GM12878 (cell line): ENCODE measurements around the gene SRGAP1. TPM values are rescaled to one million over a fixed set of nuclear protein-coding genes. Genes with fewer than 3 reads are reported as not detected.

ENCODE experiments used
- ATAC-seq: fragments of 200-7000 bp; cut with Tn5 transposase; 3 replicates; pipeline ENCODE4 v1.9.1; 2020; ENCODE audit warnings: mild to moderate bottlenecking, moderate library complexity
- BruUV-seq: library from RNA; stranded (reverse); fragments of 400-500 nt; replicated peaks from 2 replicates; lab custom pipeline; 2021; lab: Mats Ljungman, UMichigan
- CTCF ChIA-PET: fragments of 300-600 bp; sonication (Branson Sonifier 250); formaldehyde crosslinking; extraction: SDS; loops from one replicate; lab custom pipeline; 2021; ENCODE audit warnings: inconsistent platforms; lab: Yijun Ruan, JAX
- POLR2A ChIA-PET: fragments of 350-600 bp; formaldehyde crosslinking; extraction: SDS; loops from one replicate; lab custom pipeline; 2021; ENCODE audit warnings: inconsistent platforms; lab: Charles Lee
- RAD21 ChIA-PET: fragments of 300-600 bp; sonication (Branson Sonifier 250); formaldehyde crosslinking; loops from one replicate; lab custom pipeline; 2023; ENCODE audit warnings: antibody characterized with exemption; ENCODE audit not compliant: unreplicated experiment; lab: Charles Lee
- SMC1A ChIA-PET: fragments of 300-600 bp; sonication (Branson Sonifier 250); formaldehyde crosslinking; loops from one replicate; lab custom pipeline; 2023; ENCODE audit not compliant: unreplicated experiment, uncharacterized antibody; lab: Charles Lee
- DNase-seq: peaks from one replicate; pipeline ENCODE4 v3.0.0-alpha.2; 2011; ENCODE audit warnings: low read depth, low spot score
- FAIRE-seq: peaks from 3 replicates; lab custom pipeline; 2011; peaks lifted over from hg19 to GRCh38; lab: Jason Lieb, UNC
- H2AFZ ChIP-seq: 2 replicates; pipeline ENCODE4 v1.6.0; 2011; ENCODE audit warnings: low read depth, low read length, control low read depth; ENCODE audit not compliant: control insufficient read depth
- H3K27ac ChIP-seq: 2 replicates; pipeline ENCODE4 v1.5.1; 2011; ENCODE audit warnings: control low read depth; ENCODE audit not compliant: control insufficient read depth, insufficient read depth
- H3K27me3 ChIP-seq, 2 experiments: replicated peaks in 1 of 2; 2 replicates each; pipeline versions ENCODE4 v1.6.0 to v1.6.1; 2011; ENCODE audit warnings: low read length in 1 of 2; ENCODE audit not compliant: control insufficient read depth in 2 of 2, insufficient read depth in 2 of 2
- H3K36me3 ChIP-seq, 2 experiments: 2 replicates each; pipeline ENCODE4 v1.5.1; 2011; ENCODE audit warnings: low read length in 1 of 2; ENCODE audit not compliant: control insufficient read depth in 2 of 2, insufficient read depth in 2 of 2
- H3K4me1 ChIP-seq: 2 replicates; pipeline ENCODE4 v1.6.1; 2011; ENCODE audit warnings: mild to moderate bottlenecking, low read length, moderate library complexity, mixed read lengths; ENCODE audit not compliant: control insufficient read depth, insufficient read depth
- H3K4me2 ChIP-seq: 2 replicates; pipeline ENCODE4 v1.6.0; 2011; ENCODE audit warnings: control low read depth; ENCODE audit not compliant: control insufficient read depth, insufficient read depth
- H3K4me3 ChIP-seq: fragments of 200-600 bp; sonication (generic); 2 replicates; pipeline ENCODE4 v1.5.1; 2016
- H3K79me2 ChIP-seq: 2 replicates; pipeline ENCODE4 v1.6.0; 2011; ENCODE audit warnings: low read length; ENCODE audit not compliant: control insufficient read depth, insufficient read depth
- H3K9ac ChIP-seq: 2 replicates; pipeline ENCODE4 v1.8.0; 2011; ENCODE audit warnings: low read length, control low read depth, mixed read lengths; ENCODE audit not compliant: control insufficient read depth, insufficient read depth
- H3K9me3 ChIP-seq: replicated peaks from 3 replicates; pipeline ENCODE4 v1.5.1; 2011; ENCODE audit warnings: mild to moderate bottlenecking, low read length; ENCODE audit not compliant: control insufficient read depth, insufficient read depth
- H4K20me1 ChIP-seq: 2 replicates; pipeline ENCODE4 v1.6.0; 2011; ENCODE audit not compliant: control insufficient read depth, insufficient read depth
- IRF4 ChIP-seq: IDR thresholded peaks from 2 replicates; pipeline ENCODE4 v1.6.1; 2011; ENCODE audit warnings: low read depth, low read length
- MTA2 ChIP-seq: fragments of 450-650 bp; IDR thresholded peaks from 2 replicates; pipeline ENCODE4 v1.6.1; 2016; ENCODE audit warnings: low read depth, mild to moderate bottlenecking, moderate library complexity
- RBBP5 ChIP-seq: fragments of 200-600 bp; sonication (generic); conservative IDR thresholded peaks from 2 replicates; pipeline ENCODE4 v1.6.1; 2016
- REST ChIP-seq: IDR thresholded peaks from 2 replicates; pipeline ENCODE4 v1.6.1; 2012; ENCODE audit warnings: mild to moderate bottlenecking, low read depth, low read length
- RUNX3 ChIP-seq: IDR thresholded peaks from 2 replicates; pipeline ENCODE4 v1.6.1; 2012; ENCODE audit warnings: low read length, inconsistent platforms
- SMAD1 ChIP-seq: fragments of 450-650 bp; IDR thresholded peaks from 2 replicates; pipeline ENCODE4 v1.6.1; 2018; ENCODE audit warnings: mild to moderate bottlenecking, low read depth; ENCODE audit not compliant: partially characterized antibody
- SREBF2 ChIP-seq: IDR thresholded peaks from 2 replicates; pipeline ENCODE4 v1.6.1; 2012; ENCODE audit warnings: mild to moderate bottlenecking, low read length
- STAT1 ChIP-seq: fragments of 450-650 bp; conservative IDR thresholded peaks from 2 replicates; pipeline ENCODE4 v1.6.1; 2014; ENCODE audit warnings: antibody characterized with exemption, mild to moderate bottlenecking
- WRNIP1 ChIP-seq: IDR thresholded peaks from 2 replicates; pipeline ENCODE4 v1.6.1; 2011; ENCODE audit warnings: low read depth, low read length, improper control_type of control experiment, borderline replicate concordance
- ZNF384 ChIP-seq: IDR thresholded peaks from 2 replicates; pipeline ENCODE4 v1.6.1; 2012; ENCODE audit warnings: low read depth, mild to moderate bottlenecking, low read length, improper control_type of control experiment, borderline replicate concordance
- WGBS: methylation state at CpG from one replicate; pipeline ENCODE4 v1.1.6; 2016; ENCODE audit warnings: low lambda C conversion rate; ENCODE audit not compliant: insufficient replicate concordance, insufficient coverage; ENCODE audit errors: missing lambda C conversion rate; 5-methylcytosine and 5-hydroxymethylcytosine counted together
- in situ Hi-C: fragments of 300-500 bp; cut with MboI; formaldehyde crosslinking; loops from 9 replicates; pipeline ENCODE4 v1.14.3; 2018; ENCODE audit warnings: mixed read lengths
- intact Hi-C: fragments of 100-400 bp; cut with micrococcal nuclease; formaldehyde crosslinking; loops from one replicate; pipeline ENCODE4 v1.14.2; 2022; ENCODE audit not compliant: unreplicated experiment
- polyA plus RNA-seq, 11 experiments: library from polyadenylated mRNA; depleted of rRNA in 4 of 11; unstranded in 6 of 11; stranded (reverse) in 5 of 11; fragments of >200 nt; fragmentation: Nextera tagmentation in 4 of 11; fragmentation: Illumina TruSeq in 1 of 11; extraction: Ambion mirVana in 4 of 11; extraction: Trizol in 1 of 11; gene quantifications; 1 replicate in 1 of 11; 2 replicates in 10 of 11; pipeline versions ENCODE4 v1.2.1 to v1.2.3, GENCODE V29; 2011 to 2016; ENCODE audit warnings: inconsistent platforms in 2 of 11, missing spikeins in 2 of 11, low read depth in 1 of 11
- total RNA-seq, 4 experiments: library from RNA; depleted of rRNA in 3 of 4; stranded (reverse); fragments of >200 nt in 3 of 4; fragmentation: Illumina TruSeq in 1 of 4; extraction: Trizol in 1 of 4; gene quantifications; 2 replicates each; pipeline versions ENCODE4 v1.2.1 to v1.2.3, GENCODE V29; 2013 to 2021

Gene SRGAP1
- total and polyA plus RNA-seq, 10 of the 15 experiments (the other 5 are each of a cell fraction or from before 2014, with no cell fraction given): 0.16 to 0.85 (median 0.46) TPM

- 50% methylated on average over 4 of the region's 4 CpGs for WGBS
- no peaks in the 10 kb centered on the region for H3K79me2 ChIP-seq
- in situ Hi-C loops (no loop called here), intact Hi-C loops (no loop called here)
- ATAC-seq (no peak), FAIRE-seq (no peak), DNase-seq (no peak)
- H3K36me3 ChIP-seq: no peaks in the 10 kb centered on the region
- no peak overlapping the region for H3K27ac ChIP-seq
- no peak overlapping the region for H3K4me3 ChIP-seq
- H3K27me3 ChIP-seq: no peaks in the 10 kb centered on the region
- H3K4me2 ChIP-seq: no peak overlapping the region
- BruUV-seq: no TSS peak
- no peak overlapping the region for H3K9ac ChIP-seq
- H3K9me3 ChIP-seq: no peaks in the 10 kb centered on the region
- H2AFZ ChIP-seq: no peak overlapping the region
- no peaks in the 10 kb centered on the region for H4K20me1 ChIP-seq
- ChIA-PET RAD21 (no interaction called here), SMC1A (no interaction called here), CTCF (no interaction called here), POLR2A (interaction anchor here (0.6 kb wide), 1 partner anchor 84 kb away, joined by 3 read pairs; no protein-coding TSS in a partner anchor)
- no peaks in the 10 kb centered on the region for H3K4me1 ChIP-seq
- TF ChIP-seq SREBF2 (no peak), MTA2 (no peak), SMAD1 (no peak), ZNF384 (no peak), WRNIP1 (no peak), RBBP5 (no peak), RUNX3 (no peak), STAT1 (no peak), IRF4 (no peak), REST (no peak)
These were observed 26.3 kb downstream of the SRGAP1 start for GRCh38 chr12:63870838-63871237.
